Naive thymus-derived CD8-positive, alpha-beta T cell (primary cell): Measurements from ENCODE around the gene SRP9. TPM values are rescaled to one million over a fixed set of nuclear protein-coding genes. Genes with fewer than 3 reads are reported as not detected.
"Not testable (repeated sequence)": the region's sequence is repeated elsewhere in the genome, so short reads cannot be mapped to it uniquely, and the experiment has no call there.

Experiments
- ATAC-seq, 2 donors: fragments of 150-1000 bp; cut with Tn5 transposase in 1 of 2; sonication (Bioruptor Pico), chemical (Tn5 transposase) in 1 of 2; 1 replicate in 1 of 2; 2 replicates in 1 of 2; pipeline ENCODE4 v1.10.0; 2021; ENCODE audit warnings: mild to moderate bottlenecking in 2 of 2, moderate library complexity in 2 of 2
- POLR2A ChIA-PET: fragments of 350-600 bp; sonication (Branson Sonifier 250); formaldehyde crosslinking; loops from one replicate; lab custom pipeline; 2021; ENCODE audit warnings: antibody characterized with exemption; lab: Charles Lee
- DNase-seq, 10 donors: peaks; one replicate each; pipeline versions ENCODE4 v3.0.0 to v3.0.0-alpha.2; 2020 to 2022
- H3K27ac Mint-ChIP-seq, 10 donors: one replicate each; pipeline ENCODE4 v1.8.0; 2020 to 2022; ENCODE audit warnings: mild to moderate bottlenecking in 10 of 10, mixed read lengths in 10 of 10, moderate library complexity in 4 of 10, inconsistent platforms in 1 of 10
- H3K27me3 Mint-ChIP-seq, 5 donors: one replicate each; pipeline ENCODE4 v1.8.0; 2021 to 2022; ENCODE audit warnings: mixed read lengths in 5 of 5
- H3K36me3 Mint-ChIP-seq, 3 donors: one replicate each; pipeline ENCODE4 v1.8.0; 2020 to 2022; ENCODE audit warnings: mixed read lengths in 3 of 3, mild to moderate bottlenecking in 2 of 3, inconsistent platforms in 1 of 3
- H3K4me1 Mint-ChIP-seq, 4 donors: one replicate each; pipeline ENCODE4 v1.8.0; 2021 to 2022; ENCODE audit warnings: mixed read lengths in 4 of 4
- H3K4me3 Mint-ChIP-seq, 10 donors: one replicate each; pipeline ENCODE4 v1.8.0; 2020 to 2022; ENCODE audit warnings: mild to moderate bottlenecking in 10 of 10, mixed read lengths in 10 of 10, moderate library complexity in 6 of 10, inconsistent platforms in 1 of 10
- H3K9me3 Mint-ChIP-seq, 9 donors: one replicate each; pipeline ENCODE4 v1.8.0; 2020 to 2022; ENCODE audit warnings: mixed read lengths in 9 of 9, mild to moderate bottlenecking in 3 of 9, inconsistent platforms in 1 of 9, moderate library complexity in 1 of 9
- polyA plus RNA-seq, 3 donors: library from polyadenylated mRNA; unstranded; fragments of 300-500 nt; fragmentation: Illumina TruSeq; gene quantifications; one replicate each; pipeline ENCODE4 v1.2.3, GENCODE V29; 2021
- total RNA-seq, 8 experiments: library from RNA in 2 of 8; stranded (reverse) in 2 of 8; gene quantifications; one replicate each; pipeline ENCODE4 v1.2.3 and lab custom pipeline; 2021 to 2026

The SRP9 gene
- total and polyA plus RNA-seq, 5 experiments from 2014 or later: 168 to 350 (median 273) TPM

DNA sequence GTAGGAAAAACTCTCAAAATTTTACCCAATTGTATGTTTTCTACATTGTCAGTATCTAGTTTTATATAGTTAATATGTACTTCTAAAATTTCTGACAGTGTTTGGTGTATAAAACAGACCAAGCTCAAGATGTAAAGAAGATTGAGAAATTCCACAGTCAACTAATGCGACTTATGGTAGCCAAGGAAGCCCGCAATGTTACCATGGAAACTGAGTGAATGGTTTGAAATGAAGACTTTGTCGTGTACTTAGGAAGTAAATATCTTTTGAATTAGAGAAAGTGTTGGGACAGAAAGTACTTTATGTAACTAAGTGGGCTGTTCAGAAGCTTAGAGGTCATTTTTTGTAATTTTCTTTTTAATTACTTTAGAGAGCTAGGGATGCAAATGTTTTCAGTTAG is 11.5 kb downstream of the SRP9 start:
- H3K9me3 Mint-ChIP-seq, H3K27me3 Mint-ChIP-seq, DNase-seq, H3K4me3 Mint-ChIP-seq, ATAC-seq, POLR2A ChIA-PET: not testable (repeated sequence)
- Mint-ChIP-seq H3K27ac (peak overlapping the region in 1 of 10 donors; percentile 29), H3K4me1 (peaks cover 8 to 35% (median 26%) of the 10 kb centered on the region in 4 donors), H3K36me3 (peaks cover 32 to 87% (median 43%) of the 10 kb centered on the region in 3 donors)

DNA sequence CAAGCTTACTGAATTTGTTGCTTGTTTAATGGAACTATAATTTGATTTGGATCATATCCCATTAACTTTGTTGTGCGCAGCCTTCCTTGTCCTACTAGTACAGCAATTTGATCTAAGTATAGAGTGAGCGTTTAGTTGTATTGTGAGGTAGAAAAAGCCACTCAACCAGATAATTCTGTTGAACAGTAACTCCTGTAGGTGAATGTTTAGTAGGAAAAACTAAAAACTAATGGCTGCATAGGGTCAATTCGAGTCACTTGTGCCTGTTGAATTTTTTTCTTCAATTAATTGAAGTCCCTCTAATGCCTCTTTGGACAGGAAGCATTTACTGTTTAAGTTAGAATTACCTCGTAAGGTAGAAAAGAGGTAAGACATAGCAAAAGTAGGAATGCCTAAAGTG is 17.3 kb downstream of the SRP9 start:
- POLR2A ChIA-PET: no interaction called here
- H3K27me3 Mint-ChIP-seq: no peaks in the 10 kb centered on the region

DNA sequence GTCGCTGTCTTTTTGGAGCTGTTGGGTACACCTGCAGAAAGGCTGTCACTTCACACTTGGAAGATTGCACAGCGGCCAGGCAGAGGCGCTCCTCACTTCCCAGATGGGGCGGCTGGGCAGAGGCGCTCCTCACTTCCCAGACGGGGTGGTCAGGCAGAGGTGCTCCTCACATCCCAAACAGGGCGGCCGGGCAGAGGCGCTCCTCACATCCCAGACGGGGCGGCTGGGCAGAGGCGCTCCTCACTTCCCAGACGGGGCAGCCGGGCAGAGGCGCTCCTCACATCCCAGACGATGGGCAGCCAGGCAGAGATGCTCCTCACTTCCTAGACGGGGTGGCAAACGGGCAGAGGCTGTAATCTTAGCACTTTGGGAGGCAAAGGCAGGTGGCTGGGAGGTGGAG is 18.5 kb downstream of the SRP9 start:
- ATAC-seq, POLR2A ChIA-PET, H3K9me3 Mint-ChIP-seq, H3K27me3 Mint-ChIP-seq, H3K4me1 Mint-ChIP-seq, H3K4me3 Mint-ChIP-seq, H3K27ac Mint-ChIP-seq, DNase-seq: not testable (repeated sequence)
- H3K36me3 Mint-ChIP-seq: peaks cover 19 to 38% (median 36%) of the 10 kb centered on the region in 3 donors

More for the DNA sequence above, 17.3 kb downstream of the SRP9 start:
- H3K36me3 Mint-ChIP-seq: peaks cover 26 to 49% (median 43%) of the 10 kb centered on the region in 3 donors
- peaks cover 0 to 6% (median 0%) of the 10 kb centered on the region in 9 donors for H3K9me3 Mint-ChIP-seq
- H3K27ac Mint-ChIP-seq: no peak overlapping the region
- H3K4me3 Mint-ChIP-seq: no peak overlapping the region
- ATAC-seq (no peak), DNase-seq (no peak)
- H3K4me1 Mint-ChIP-seq: peaks cover 0 to 9% (median 7%) of the 10 kb centered on the region in 4 donors

- POLR2A ChIA-PET, H3K9me3 Mint-ChIP-seq, DNase-seq, H3K36me3 Mint-ChIP-seq, H3K4me1 Mint-ChIP-seq, ATAC-seq, H3K4me3 Mint-ChIP-seq, H3K27me3 Mint-ChIP-seq: not testable (repeated sequence)
- H3K27ac Mint-ChIP-seq: peak overlapping the region in 1 of 10 donors; percentile 78
Measured at GRCh38 chr1:225801146-225801545, 23.5 kb downstream of the SRP9 start.

- H3K4me3 Mint-ChIP-seq: no peak overlapping the region
- POLR2A ChIA-PET: interaction anchor here (0.7 kb wide), 1 partner anchor 74 kb away, joined by 3 read pairs; no protein-coding TSS in a partner anchor
- ATAC-seq: no peak
- H3K27ac Mint-ChIP-seq: no peak overlapping the region
- no peak for DNase-seq
- H3K4me1 Mint-ChIP-seq: peaks cover 7 to 17% (median 11%) of the 10 kb centered on the region in 4 donors
- H3K27me3 Mint-ChIP-seq: peaks cover 0 to 2% (median 0%) of the 10 kb centered on the region in 5 donors
- H3K9me3 Mint-ChIP-seq: no peaks in the 10 kb centered on the region
- no peaks in the 10 kb centered on the region for H3K36me3 Mint-ChIP-seq
Measured at GRCh38 chr1:225806249-225806648, 28.6 kb downstream of the SRP9 start.

DNA sequence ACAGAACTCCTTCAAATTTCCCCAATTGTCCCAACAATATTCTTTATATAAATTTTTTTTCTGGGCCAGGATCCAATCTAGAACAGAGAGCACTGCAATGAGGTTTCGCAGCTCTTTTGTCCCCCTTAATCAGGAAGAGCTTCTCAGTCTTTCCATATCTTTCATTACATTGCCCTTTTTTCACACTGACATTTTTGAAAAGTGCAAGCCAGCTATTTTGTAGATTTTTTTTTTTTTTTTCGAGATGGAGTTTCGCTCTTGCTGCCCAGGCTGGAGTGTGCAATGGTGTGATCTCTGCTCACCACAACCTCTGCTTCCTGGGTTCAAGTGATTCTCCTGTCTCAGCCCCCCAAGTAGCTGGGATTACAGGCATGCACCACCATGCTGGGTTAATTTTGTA is 29.1 kb downstream of the SRP9 start:
- peaks cover 7 to 21% (median 11%) of the 10 kb centered on the region in 4 donors for H3K4me1 Mint-ChIP-seq
- H3K36me3 Mint-ChIP-seq, DNase-seq, H3K27ac Mint-ChIP-seq, ATAC-seq, H3K27me3 Mint-ChIP-seq, H3K4me3 Mint-ChIP-seq, H3K9me3 Mint-ChIP-seq: not testable (repeated sequence)
- POLR2A ChIA-PET: interaction anchor here (0.7 kb wide), 1 partner anchor 74 kb away, joined by 3 read pairs; no protein-coding TSS in a partner anchor

GRCh38 chr1:225808136-225808535 is 30.5 kb downstream of the SRP9 start:
- Mint-ChIP-seq H3K27me3 (peaks cover 0 to 2% (median 0%) of the 10 kb centered on the region in 5 donors), H3K4me3 (peak overlapping the region in 3 of 10 donors; percentile 28 to 61 (median 38)), H3K36me3 (no peaks in the 10 kb centered on the region), H3K4me1 (peaks cover 5 to 24% (median 11%) of the 10 kb centered on the region in 4 donors), H3K9me3 (no peaks in the 10 kb centered on the region), H3K27ac (peak overlapping the region in 2 of 10 donors; percentile 53 to 77)
- DNase-seq (no peak), ATAC-seq (no peak)
- POLR2A ChIA-PET: interaction anchor here (1.0 to 4.5 kb wide), 2 partner anchors 30 to 74 kb away, joined by 3 to 45 read pairs; partner anchors contain the start of genes SRP9 and TMEM63A

DNA sequence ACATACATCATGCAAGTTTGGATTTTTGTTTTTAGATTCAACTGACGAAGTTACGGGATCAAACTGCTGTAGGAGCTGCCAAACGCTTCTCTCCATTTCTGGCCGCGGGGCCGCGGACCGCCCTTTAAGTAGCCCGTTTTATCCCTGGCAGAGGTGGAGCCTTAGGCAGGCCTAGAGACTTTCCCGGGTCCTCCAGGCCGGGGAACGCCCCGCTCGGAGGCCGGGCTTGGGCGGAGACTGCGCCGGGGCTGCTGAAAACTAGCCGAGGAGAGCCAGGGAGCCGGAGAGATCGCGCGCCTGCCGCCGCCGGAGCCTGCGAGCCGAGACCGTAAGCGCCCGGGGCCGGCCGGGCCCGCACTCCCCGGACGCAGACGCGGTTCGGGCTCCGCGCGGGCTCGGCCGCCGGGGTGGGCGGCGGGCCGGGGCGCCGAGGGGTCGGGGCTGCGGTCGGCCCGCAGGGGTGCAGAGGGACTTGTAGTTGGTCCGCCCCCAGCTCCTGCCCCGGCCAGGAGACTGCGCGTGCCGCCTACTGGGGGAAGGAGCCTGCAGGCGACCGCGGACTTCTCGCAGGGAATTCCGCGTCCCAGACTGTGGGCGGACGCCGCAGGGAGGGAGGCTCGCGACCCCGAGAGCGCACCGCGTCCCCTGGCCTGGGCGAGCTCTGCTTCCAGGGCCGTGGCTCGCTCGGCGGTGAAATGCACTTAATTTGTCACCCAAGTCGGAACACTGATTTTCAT is 32.4 kb downstream of the SRP9 start, which contains the start of gene EPHX1:
Gene EPHX1, plus strand, starts transcription at position 283 of the 737 bp plus-strand sequence. CDS start 18,606 bp downstream, outside the sequence.
- no peaks in the 10 kb centered on the region for H3K9me3 Mint-ChIP-seq
- H3K4me1 Mint-ChIP-seq: peaks cover 3 to 24% (median 11%) of the 10 kb centered on the region in 4 donors
- H3K36me3 Mint-ChIP-seq: no peaks in the 10 kb centered on the region
- peaks cover 0 to 2% (median 0%) of the 10 kb centered on the region in 5 donors for H3K27me3 Mint-ChIP-seq
- POLR2A ChIA-PET: interaction anchor here (0.8 to 4.5 kb wide), 7 partner anchors 24 to 101 kb away, joined by 3 to 45 read pairs (median 4); partner anchors contain the start of genes SRP9 and TMEM63A
- peak; percentile 30 to 73 (median 56) for DNase-seq
- H3K4me3 Mint-ChIP-seq: peak within 1 kb of the TSS; percentile 79 to 92 (median 86)
- peak within 1 kb of the TSS in 9 of 10 donors; percentile 46 to 88 (median 71) for H3K27ac Mint-ChIP-seq
- peak; percentile 90 to 93 for ATAC-seq

GRCh38 chr1:225810579-225811538 is 33.2 kb downstream of the SRP9 start:
- POLR2A ChIA-PET: interaction anchor here (0.8 to 4.5 kb wide), 8 partner anchors 24 to 100 kb away, joined by 3 to 45 read pairs (median 4); partner anchors contain the start of genes SRP9 and TMEM63A
- not testable (repeated sequence) for ATAC-seq, H3K27me3 Mint-ChIP-seq, H3K9me3 Mint-ChIP-seq, H3K36me3 Mint-ChIP-seq, DNase-seq
- H3K27ac Mint-ChIP-seq: peak overlapping the region in 9 of 10 donors; percentile 23 to 88 (median 66)
- H3K4me1 Mint-ChIP-seq: peaks cover 3 to 24% (median 11%) of the 10 kb centered on the region in 4 donors
- peak overlapping the region; percentile 77 to 92 (median 84) for H3K4me3 Mint-ChIP-seq

DNA sequence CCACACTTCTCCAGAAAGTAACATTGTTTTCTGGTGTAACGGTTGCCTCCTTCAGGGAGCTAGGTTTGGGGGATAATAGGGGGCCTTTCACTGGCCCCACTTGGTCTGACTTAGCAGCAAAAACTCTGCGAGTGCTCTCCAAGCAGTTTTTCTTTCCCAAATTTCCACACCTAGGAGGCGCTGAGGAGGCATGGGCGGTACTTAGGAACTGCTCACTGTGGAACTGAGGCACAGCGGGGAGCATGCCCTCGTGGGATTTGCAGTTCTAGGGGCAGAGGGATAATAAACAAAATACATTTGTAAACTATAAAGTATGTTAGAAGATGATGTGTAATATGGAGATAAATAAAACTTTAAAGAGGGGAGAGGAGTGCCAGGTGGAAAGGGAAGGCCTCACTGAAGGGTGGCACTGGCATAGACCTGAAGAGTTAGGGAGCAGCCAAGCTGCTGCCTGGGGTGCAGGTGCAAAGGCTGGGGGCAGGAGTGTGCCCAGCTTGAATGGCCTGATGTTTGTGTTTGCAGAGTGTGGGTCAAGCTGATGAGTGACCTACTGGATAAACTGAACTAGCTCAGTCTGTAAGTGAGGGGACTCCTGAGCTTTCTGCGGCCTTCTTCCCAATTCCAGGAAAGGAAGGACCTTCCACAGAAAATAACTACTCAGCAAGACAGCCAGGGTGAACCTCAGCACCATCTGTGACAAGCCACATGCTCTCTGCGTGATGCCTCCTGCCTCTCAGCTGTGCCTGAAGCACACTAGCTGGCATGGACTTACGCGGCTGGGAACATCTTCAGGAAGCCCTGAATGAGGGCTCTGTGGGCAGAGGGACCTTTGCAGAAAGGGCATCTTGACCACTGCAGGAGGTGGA is 34.2 kb downstream of the SRP9 start:
- POLR2A ChIA-PET: interaction anchor here (0.8 to 4.5 kb wide), 4 partner anchors 34 to 71 kb away, joined by 3 to 45 read pairs (median 3); partner anchors contain the start of genes SRP9 and TMEM63A
- Mint-ChIP-seq H3K9me3 (no peaks in the 10 kb centered on the region), H3K27me3 (peaks cover 0 to 2% (median 0%) of the 10 kb centered on the region in 5 donors), H3K4me3 (peak overlapping the region in 3 of 10 donors; percentile 12 to 48 (median 19)), H3K27ac (peak overlapping the region in 1 of 10 donors; percentile 24), H3K4me1 (peaks cover 3 to 24% (median 11%) of the 10 kb centered on the region in 4 donors), H3K36me3 (no peaks in the 10 kb centered on the region)
- no peak for ATAC-seq
- no peak for DNase-seq
